Astrocyte (in vitro differentiated cells and primary cell): Measurements from ENCODE around the gene ASCL1. TPM values are rescaled to one million over a fixed set of nuclear protein-coding genes. Genes with fewer than 3 reads are reported as not detected.

Source experiments
- DNase-seq: peaks from one replicate; pipeline ENCODE4 v3.0.0-alpha.2; 2010; ENCODE audit warnings: low read depth
- FAIRE-seq: peaks from 2 replicates; lab custom pipeline; 2011; peaks lifted over from hg19 to GRCh38; lab: Jason Lieb, UNC
- H2AFZ ChIP-seq: 2 replicates; pipeline ENCODE4 v1.6.0; 2012; ENCODE audit warnings: low read depth, low read length, inconsistent platforms
- H3K27ac ChIP-seq: 2 replicates; pipeline ENCODE4 v1.5.1; 2011; ENCODE audit warnings: low read depth, low read length, inconsistent platforms
- H3K27me3 ChIP-seq: 2 replicates; pipeline ENCODE4 v1.6.0; 2011; ENCODE audit warnings: low read length, inconsistent platforms; ENCODE audit not compliant: insufficient read depth
- H3K36me3 ChIP-seq: 2 replicates; pipeline ENCODE4 v1.5.1; 2011; ENCODE audit warnings: low read length, inconsistent platforms; ENCODE audit not compliant: insufficient read depth
- H3K4me1 ChIP-seq: 2 replicates; pipeline ENCODE4 v1.5.1; 2011; ENCODE audit warnings: low read length, inconsistent platforms; ENCODE audit not compliant: insufficient read depth
- H3K4me2 ChIP-seq: 2 replicates; pipeline ENCODE4 v1.6.0; 2012; ENCODE audit warnings: low read length, inconsistent platforms
- H3K4me3 ChIP-seq: 2 replicates; pipeline ENCODE4 v1.5.1; 2011; ENCODE audit warnings: low read depth, mild to moderate bottlenecking, low read length, inconsistent platforms; ENCODE audit not compliant: insufficient read depth
- H3K79me2 ChIP-seq: 2 replicates; pipeline ENCODE4 v1.6.0; 2012; ENCODE audit warnings: mild to moderate bottlenecking, low read length, inconsistent platforms; ENCODE audit not compliant: insufficient read depth
- H3K9ac ChIP-seq: 2 replicates; pipeline ENCODE4 v1.6.0; 2012; ENCODE audit warnings: mild to moderate bottlenecking, low read length, inconsistent platforms
- H3K9me3 ChIP-seq: 2 replicates; pipeline ENCODE4 v1.5.1; 2012; ENCODE audit warnings: low read depth, mild to moderate bottlenecking, low read length, inconsistent platforms; ENCODE audit not compliant: insufficient read depth
- H4K20me1 ChIP-seq: 2 replicates; pipeline ENCODE4 v1.6.0; 2012; ENCODE audit warnings: low read length, inconsistent platforms; ENCODE audit not compliant: insufficient read depth
- H3K27ac Mint-ChIP-seq: one replicate; pipeline ENCODE4 v1.8.0; 2021; ENCODE audit warnings: mild to moderate bottlenecking, mixed read lengths; ENCODE audit not compliant: unreplicated experiment
- H3K27me3 Mint-ChIP-seq: one replicate; pipeline ENCODE4 v1.8.0; 2021; ENCODE audit warnings: low read depth, mixed read lengths; ENCODE audit not compliant: unreplicated experiment
- H3K36me3 Mint-ChIP-seq: one replicate; pipeline ENCODE4 v1.8.0; 2021; ENCODE audit warnings: low read depth, mixed read lengths; ENCODE audit not compliant: unreplicated experiment
- H3K4me1 Mint-ChIP-seq: one replicate; pipeline ENCODE4 v1.8.0; 2021; ENCODE audit warnings: low read depth, mixed read lengths; ENCODE audit not compliant: unreplicated experiment
- H3K4me3 Mint-ChIP-seq: one replicate; pipeline ENCODE4 v1.8.0; 2021; ENCODE audit warnings: mild to moderate bottlenecking, moderate library complexity, mixed read lengths; ENCODE audit not compliant: unreplicated experiment
- H3K9me3 Mint-ChIP-seq: one replicate; pipeline ENCODE4 v1.8.0; 2021; ENCODE audit warnings: mild to moderate bottlenecking, mixed read lengths; ENCODE audit not compliant: unreplicated experiment
- EZH2 ChIP-seq: IDR thresholded peaks from 2 replicates; pipeline ENCODE4 v1.6.1; 2012; ENCODE audit warnings: mild to moderate bottlenecking, low read length, inconsistent platforms; ENCODE audit not compliant: insufficient read depth
- total RNA-seq: library from RNA; stranded (reverse); gene quantifications from 2 replicates; pipeline ENCODE4 v1.2.1, GENCODE V29; 2021
- TF ChIP-seq, protein P1 (sequence below): IDR thresholded peaks from 2 replicates; pipeline ENCODE4 v1.5.1; 2011; ENCODE audit warnings: low read depth, mild to moderate bottlenecking, inconsistent platforms, low read length, moderate library complexity; ENCODE audit not compliant: insufficient read depth

The ASCL1 gene
- total RNA-seq, 1 donor from 2014 or later, result not detected

- Mint-ChIP-seq H3K27ac (no peak overlapping the region), H3K4me1 (peaks cover 6% of the 10 kb centered on the region), H3K4me3 (no peak overlapping the region), H3K27me3 (peaks cover 94% of the 10 kb centered on the region), H3K9me3 (peaks cover 19% of the 10 kb centered on the region), H3K36me3 (no peaks in the 10 kb centered on the region)
- no peak for DNase-seq
- no peak overlapping the region for H3K4me3 ChIP-seq
- TF ChIP-seq, protein P1, sequence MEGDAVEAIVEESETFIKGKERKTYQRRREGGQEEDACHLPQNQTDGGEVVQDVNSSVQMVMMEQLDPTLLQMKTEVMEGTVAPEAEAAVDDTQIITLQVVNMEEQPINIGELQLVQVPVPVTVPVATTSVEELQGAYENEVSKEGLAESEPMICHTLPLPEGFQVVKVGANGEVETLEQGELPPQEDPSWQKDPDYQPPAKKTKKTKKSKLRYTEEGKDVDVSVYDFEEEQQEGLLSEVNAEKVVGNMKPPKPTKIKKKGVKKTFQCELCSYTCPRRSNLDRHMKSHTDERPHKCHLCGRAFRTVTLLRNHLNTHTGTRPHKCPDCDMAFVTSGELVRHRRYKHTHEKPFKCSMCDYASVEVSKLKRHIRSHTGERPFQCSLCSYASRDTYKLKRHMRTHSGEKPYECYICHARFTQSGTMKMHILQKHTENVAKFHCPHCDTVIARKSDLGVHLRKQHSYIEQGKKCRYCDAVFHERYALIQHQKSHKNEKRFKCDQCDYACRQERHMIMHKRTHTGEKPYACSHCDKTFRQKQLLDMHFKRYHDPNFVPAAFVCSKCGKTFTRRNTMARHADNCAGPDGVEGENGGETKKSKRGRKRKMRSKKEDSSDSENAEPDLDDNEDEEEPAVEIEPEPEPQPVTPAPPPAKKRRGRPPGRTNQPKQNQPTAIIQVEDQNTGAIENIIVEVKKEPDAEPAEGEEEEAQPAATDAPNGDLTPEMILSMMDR, result no peak
- TF ChIP-seq EZH2, result no peak
- no peaks in the 10 kb centered on the region for H4K20me1 ChIP-seq
- no peak for FAIRE-seq
- H3K79me2 ChIP-seq, result no peaks in the 10 kb centered on the region
- H3K9me3 ChIP-seq, result no peaks in the 10 kb centered on the region
- no peaks in the 10 kb centered on the region for H3K36me3 ChIP-seq
- H3K27ac ChIP-seq, result no peak overlapping the region
- no peaks in the 10 kb centered on the region for H3K4me1 ChIP-seq
- H3K4me2 ChIP-seq, result no peak overlapping the region
- peaks cover 71% of the 10 kb centered on the region for H3K27me3 ChIP-seq
- no peak overlapping the region for H3K9ac ChIP-seq
- no peak overlapping the region for H2AFZ ChIP-seq
These were observed 5.5 kb downstream of the ASCL1 start for GRCh38 chr12:102962986-102963385.

DNA sequence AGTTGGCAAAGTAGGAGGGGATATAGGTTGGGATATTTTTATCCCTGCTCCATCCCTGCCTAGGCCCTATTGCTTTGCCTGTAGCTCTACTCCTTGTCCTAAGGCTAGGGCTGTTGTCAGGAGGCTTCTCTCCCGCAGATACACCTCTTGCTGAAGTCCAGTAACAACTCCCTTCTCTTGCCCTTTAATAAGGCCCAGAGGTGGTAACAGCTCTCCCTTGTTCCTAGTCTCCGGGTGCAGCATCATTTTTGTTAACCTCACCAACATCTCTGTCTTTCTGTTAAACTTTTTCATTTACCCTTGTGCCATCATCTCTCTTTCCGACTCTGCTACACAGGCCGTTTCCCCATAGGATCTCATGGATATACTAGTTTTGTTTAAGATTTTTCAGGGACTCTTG lies 6.3 kb downstream of the ASCL1 start:
- peaks cover 67% of the 10 kb centered on the region for H3K27me3 ChIP-seq
- DNase-seq (no peak), FAIRE-seq (no peak)
- H3K4me3 ChIP-seq, result no peak overlapping the region
- no peaks in the 10 kb centered on the region for H4K20me1 ChIP-seq
- Mint-ChIP-seq H3K27ac (no peak overlapping the region), H3K4me1 (peaks cover 6% of the 10 kb centered on the region), H3K36me3 (no peaks in the 10 kb centered on the region), H3K9me3 (peaks cover 18% of the 10 kb centered on the region), H3K4me3 (no peak overlapping the region), H3K27me3 (peaks cover 97% of the 10 kb centered on the region)
- no peak overlapping the region for H2AFZ ChIP-seq
- no peaks in the 10 kb centered on the region for H3K79me2 ChIP-seq
- H3K9me3 ChIP-seq, result no peaks in the 10 kb centered on the region
- H3K9ac ChIP-seq, result no peak overlapping the region
- TF ChIP-seq EZH2, result no peak
- TF ChIP-seq, protein P1, result no peak
- no peaks in the 10 kb centered on the region for H3K36me3 ChIP-seq
- H3K4me2 ChIP-seq, result no peak overlapping the region
- H3K4me1 ChIP-seq, result no peaks in the 10 kb centered on the region
- H3K27ac ChIP-seq, result no peak overlapping the region

DNA sequence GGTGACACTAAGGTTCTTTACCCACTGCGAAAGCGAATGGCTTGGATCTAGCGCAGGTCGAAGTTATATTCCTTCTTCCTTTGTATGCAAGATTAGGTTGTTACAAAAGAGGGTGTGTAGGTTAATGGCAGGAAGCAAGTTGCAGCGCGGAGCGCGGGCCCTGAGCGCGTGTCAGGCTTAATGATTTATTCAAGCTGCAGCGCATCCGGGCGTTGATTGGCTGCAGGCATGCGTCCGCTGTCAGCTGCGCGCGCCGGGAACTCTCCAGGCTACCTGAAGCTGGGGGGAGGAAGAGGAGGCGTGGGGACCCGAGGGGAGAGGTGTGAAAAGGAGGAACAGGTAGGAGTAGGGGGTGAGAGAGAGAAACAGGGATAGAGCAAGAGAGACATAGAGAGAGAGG lies 7.4 kb downstream of the ASCL1 start:
- Histone ChIP-seq H3K4me3 (no peak overlapping the region), H3K27ac (no peak overlapping the region), H3K4me1 (no peaks in the 10 kb centered on the region), H3K9me3 (no peaks in the 10 kb centered on the region), H3K9ac (no peak overlapping the region), H4K20me1 (no peaks in the 10 kb centered on the region), H3K27me3 (peaks cover 56% of the 10 kb centered on the region), H3K4me2 (peak overlapping the region; percentile 58), H3K79me2 (no peaks in the 10 kb centered on the region), H2AFZ (no peak overlapping the region), H3K36me3 (no peaks in the 10 kb centered on the region)
- DNase-seq (no peak), FAIRE-seq (no peak)
- peak overlapping the region; percentile 73 for H3K4me3 Mint-ChIP-seq
- no peak overlapping the region for H3K27ac Mint-ChIP-seq
- peaks cover 91% of the 10 kb centered on the region for H3K27me3 Mint-ChIP-seq
- no peaks in the 10 kb centered on the region for H3K36me3 Mint-ChIP-seq
- H3K4me1 Mint-ChIP-seq, result peaks cover 5% of the 10 kb centered on the region
- H3K9me3 Mint-ChIP-seq, result peaks cover 14% of the 10 kb centered on the region
- TF ChIP-seq, protein P1, result no peak
- TF ChIP-seq EZH2, result no peak
